ENCODE measurements around the gene QKI.

QKI gene

GRCh38 chr6:163460307-163460782 is 45.8 kb downstream of the QKI start:
- TF ChIP-seq NFIC (IDR thresholded peaks at IDR 0.05) (no peak), USF1 (IDR thresholded peaks at IDR 0.05) (no peak), CREB1 (IDR thresholded peaks at IDR 0.05; ENCODE audit: low read depth) (no peak), TCF12 (IDR thresholded peaks at IDR 0.05; ENCODE audit: low read depth) (no peak), REST (IDR thresholded peaks at IDR 0.05; ENCODE audit: low read depth) (no peak), YY1 (IDR thresholded peaks at IDR 0.05; ENCODE audit: low read depth) (no peak), TAF1 (IDR thresholded peaks at IDR 0.05; ENCODE audit: low read depth) (no peak), EGR1 (IDR thresholded peaks at IDR 0.05) (no peak), FOXM1 (IDR thresholded peaks at IDR 0.05; ENCODE audit: borderline replicate concordance, low read depth) (no peak), TEAD4 (IDR thresholded peaks at IDR 0.05) (no peak), ZBTB7A (IDR thresholded peaks at IDR 0.05; ENCODE audit: low read depth) (no peak), RAD21 (IDR thresholded peaks at IDR 0.05; ENCODE audit: low read depth) (no peak), EP300 (IDR thresholded peaks at IDR 0.05; ENCODE audit: borderline replicate concordance) (no peak), CEBPB (IDR thresholded peaks at IDR 0.05) (no peak)
- TF ChIP-seq, protein P1, sequence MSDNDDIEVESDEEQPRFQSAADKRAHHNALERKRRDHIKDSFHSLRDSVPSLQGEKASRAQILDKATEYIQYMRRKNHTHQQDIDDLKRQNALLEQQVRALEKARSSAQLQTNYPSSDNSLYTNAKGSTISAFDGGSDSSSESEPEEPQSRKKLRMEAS (IDR thresholded peaks at IDR 0.05): no peak

- TF ChIP-seq ZBTB7A (IDR thresholded peaks at IDR 0.05; ENCODE audit: low read depth) (no peak), TCF12 (IDR thresholded peaks at IDR 0.05; ENCODE audit: low read depth) (no peak), FOXM1 (IDR thresholded peaks at IDR 0.05; ENCODE audit: borderline replicate concordance, low read depth) (no peak), YY1 (IDR thresholded peaks at IDR 0.05; ENCODE audit: low read depth) (no peak)
Measured at GRCh38 chr6:163461696-163462095, 47.2 kb downstream of the QKI start.

GRCh38 chr6:163463180-163463579 is 48.7 kb downstream of the QKI start:
- no peak for TF ChIP-seq CREB1 (IDR thresholded peaks at IDR 0.05; ENCODE audit: low read depth)

- no peak for TF ChIP-seq ZBTB7A (IDR thresholded peaks at IDR 0.05; ENCODE audit: low read depth)
- TF ChIP-seq YY1 (IDR thresholded peaks at IDR 0.05; ENCODE audit: low read depth): no peak
- TF ChIP-seq TAF1 (IDR thresholded peaks at IDR 0.05; ENCODE audit: low read depth): no peak
- no peak for TF ChIP-seq CEBPB (IDR thresholded peaks at IDR 0.05)
- TF ChIP-seq EGR1 (IDR thresholded peaks at IDR 0.05): no peak
- TF ChIP-seq EP300 (IDR thresholded peaks at IDR 0.05; ENCODE audit: borderline replicate concordance): no peak
- TF ChIP-seq CREB1 (IDR thresholded peaks at IDR 0.05; ENCODE audit: low read depth): no peak
- no peak for TF ChIP-seq FOXM1 (IDR thresholded peaks at IDR 0.05; ENCODE audit: borderline replicate concordance, low read depth)
- TF ChIP-seq TEAD4 (IDR thresholded peaks at IDR 0.05): no peak
- TF ChIP-seq REST (IDR thresholded peaks at IDR 0.05; ENCODE audit: low read depth): no peak
- no peak for TF ChIP-seq TCF12 (IDR thresholded peaks at IDR 0.05; ENCODE audit: low read depth)
- TF ChIP-seq, protein P1 (IDR thresholded peaks at IDR 0.05): no peak
Measured at GRCh38 chr6:163463795-163464194, 49.3 kb downstream of the QKI start.

- no peak for TF ChIP-seq TAF1 (IDR thresholded peaks at IDR 0.05; ENCODE audit: low read depth)
- no peak for TF ChIP-seq YY1 (IDR thresholded peaks at IDR 0.05; ENCODE audit: low read depth)
Measured at GRCh38 chr6:163466839-163467390, 52.4 kb downstream of the QKI start.

- no peak for TF ChIP-seq CREB1 (IDR thresholded peaks at IDR 0.05; ENCODE audit: low read depth)
- TF ChIP-seq USF1 (IDR thresholded peaks at IDR 0.05): no peak
- TF ChIP-seq NFIC (IDR thresholded peaks at IDR 0.05): no peak
- TF ChIP-seq TEAD4 (IDR thresholded peaks at IDR 0.05): no peak
- TF ChIP-seq CEBPB (IDR thresholded peaks at IDR 0.05): no peak
- no peak for TF ChIP-seq YY1 (IDR thresholded peaks at IDR 0.05; ENCODE audit: low read depth)
- no peak for TF ChIP-seq TCF12 (IDR thresholded peaks at IDR 0.05; ENCODE audit: low read depth)
- no peak for TF ChIP-seq REST (IDR thresholded peaks at IDR 0.05; ENCODE audit: low read depth)
Measured at GRCh38 chr6:163468738-163469137, 54.2 kb downstream of the QKI start.
